GM19035 (cell line): Measurements from ENCODE around the gene NXN.
"Not testable (repeated sequence)": the region's sequence is repeated elsewhere in the genome, so short reads cannot be mapped to it uniquely, and the experiment has no call there.

ENCODE experiments used
- ATAC-seq: cut with Tn5 transposase; IDR thresholded peaks from one replicate; pipeline ENCODE4 v1.9.1; 2021; ENCODE audit not compliant: unreplicated experiment

The NXN gene

DNA sequence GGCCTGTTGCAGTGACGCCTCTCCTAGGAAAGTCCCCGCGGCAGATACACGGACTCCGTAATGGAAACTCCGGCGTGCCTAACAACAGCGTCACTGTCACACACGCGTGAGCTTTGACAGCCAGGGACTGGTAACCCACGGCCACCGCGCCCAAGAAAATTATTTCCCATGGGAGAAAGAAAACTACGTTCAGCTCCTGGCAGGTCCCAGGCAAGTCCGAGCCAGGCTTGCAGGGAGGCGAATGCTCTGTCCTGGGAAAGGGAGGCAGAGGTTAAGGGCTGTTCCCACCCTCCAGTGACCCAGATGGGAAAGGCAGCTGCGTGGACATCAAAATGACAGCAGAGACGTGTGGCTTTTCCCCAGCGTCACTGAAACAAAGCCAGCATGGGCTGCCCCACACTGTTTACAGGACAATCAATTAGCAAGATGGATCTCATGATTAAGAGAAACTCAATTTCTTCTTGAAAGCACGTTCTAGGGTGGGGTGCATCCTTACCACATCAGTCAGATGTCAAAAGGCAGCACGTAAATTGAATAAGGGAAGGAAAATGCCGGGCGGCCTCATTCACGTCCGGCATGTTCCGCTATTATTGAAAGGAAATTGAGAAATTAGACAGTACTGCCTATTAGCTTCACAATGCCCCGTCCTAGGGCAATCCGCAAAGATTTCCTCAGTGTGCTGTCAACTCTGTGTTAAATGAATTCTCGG is 82.5 kb downstream of the NXN start:
- no peak for ATAC-seq

DNA sequence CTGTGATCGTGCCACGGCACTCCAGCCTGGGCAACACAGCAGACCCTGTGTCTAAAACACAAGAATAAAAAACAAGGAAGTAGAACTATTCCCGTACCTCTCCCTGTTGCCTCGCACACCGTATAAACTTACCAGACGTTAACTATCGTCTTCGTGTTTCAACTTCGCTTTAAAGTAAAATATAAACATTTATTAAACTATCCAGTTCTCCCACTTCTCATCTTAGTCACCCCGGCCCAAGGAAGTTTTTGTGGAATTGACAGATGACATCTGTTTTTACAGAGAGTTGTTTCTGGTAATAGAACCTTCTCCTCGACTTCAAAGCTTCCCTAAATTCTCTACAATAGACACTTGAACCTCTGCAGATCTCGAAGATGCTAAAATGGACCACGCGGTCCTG is 83.1 kb downstream of the NXN start:
- no peak for ATAC-seq

DNA sequence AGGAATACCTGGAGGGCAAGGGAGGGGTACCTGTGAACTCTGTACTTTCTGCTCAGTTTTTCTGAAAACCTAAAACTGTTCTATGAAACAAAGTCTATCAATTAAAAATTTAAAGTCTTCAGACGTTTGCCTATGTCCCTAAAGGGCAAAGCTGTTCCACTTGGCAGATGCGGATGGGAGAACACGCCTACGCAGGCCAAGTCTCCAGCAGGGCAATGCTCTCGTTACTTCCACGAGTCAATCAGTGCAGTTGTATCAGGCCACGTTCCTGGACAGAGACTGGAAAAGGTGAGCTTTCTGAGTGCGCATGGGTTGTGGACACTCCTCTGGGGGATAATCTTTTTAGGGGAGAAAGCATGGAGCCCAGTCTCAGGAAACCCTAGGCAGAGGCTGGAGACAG is 86.6 kb downstream of the NXN start:
- no peak for ATAC-seq

DNA sequence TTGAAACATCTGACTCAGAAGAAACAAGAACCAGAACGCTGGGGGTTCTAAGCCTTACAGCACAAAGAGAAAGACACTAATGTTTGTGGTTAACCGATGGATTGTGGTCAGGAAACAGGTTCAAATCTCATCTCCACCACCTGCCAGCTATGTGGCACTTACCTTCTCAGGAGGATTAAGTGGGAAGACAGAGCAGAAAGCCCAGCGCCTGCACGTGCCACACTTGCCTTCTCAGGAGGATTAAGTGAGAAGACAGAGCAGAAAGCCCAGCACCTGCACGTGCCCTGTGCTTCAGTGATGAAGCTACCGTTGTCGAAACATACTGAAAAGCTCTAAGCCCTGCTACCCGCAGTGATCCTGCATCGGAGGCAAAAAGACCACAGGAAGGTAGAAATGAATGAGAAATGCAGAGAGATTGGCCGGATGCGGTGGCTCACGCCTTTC is 90.6 kb downstream of the NXN start:
- no peak for ATAC-seq

DNA sequence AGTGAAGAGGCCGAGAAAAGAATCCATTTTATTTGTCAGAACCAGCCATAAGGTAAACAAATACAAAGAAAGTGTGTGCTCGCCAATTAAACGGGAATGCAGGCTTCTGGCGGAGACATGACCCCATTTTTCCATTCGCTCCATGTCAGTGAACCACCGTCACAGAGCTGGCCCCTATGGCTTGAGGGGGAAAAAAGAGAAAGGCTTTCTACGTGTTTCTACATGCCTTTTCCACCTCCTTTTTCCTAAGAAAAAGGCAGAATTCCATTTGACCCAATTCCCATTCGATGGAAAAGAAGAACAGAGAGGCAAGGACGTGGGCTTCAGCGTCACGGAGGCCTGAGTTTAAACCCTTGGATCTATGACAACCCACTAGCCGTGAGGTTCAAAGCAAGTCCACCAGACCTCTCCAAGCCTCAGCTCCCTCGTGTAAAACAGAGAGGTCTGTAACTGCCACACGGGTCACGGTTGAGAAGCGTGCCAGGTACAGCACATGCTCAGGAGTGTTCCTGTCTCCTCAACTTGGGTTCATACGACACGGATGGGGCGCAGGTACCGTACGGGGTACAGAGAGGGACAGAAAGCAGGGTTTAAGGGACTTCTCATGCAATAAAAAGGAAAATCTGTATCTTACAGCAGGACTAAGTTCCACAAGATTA is 91.9 kb downstream of the NXN start:
- ATAC-seq = no peak

DNA sequence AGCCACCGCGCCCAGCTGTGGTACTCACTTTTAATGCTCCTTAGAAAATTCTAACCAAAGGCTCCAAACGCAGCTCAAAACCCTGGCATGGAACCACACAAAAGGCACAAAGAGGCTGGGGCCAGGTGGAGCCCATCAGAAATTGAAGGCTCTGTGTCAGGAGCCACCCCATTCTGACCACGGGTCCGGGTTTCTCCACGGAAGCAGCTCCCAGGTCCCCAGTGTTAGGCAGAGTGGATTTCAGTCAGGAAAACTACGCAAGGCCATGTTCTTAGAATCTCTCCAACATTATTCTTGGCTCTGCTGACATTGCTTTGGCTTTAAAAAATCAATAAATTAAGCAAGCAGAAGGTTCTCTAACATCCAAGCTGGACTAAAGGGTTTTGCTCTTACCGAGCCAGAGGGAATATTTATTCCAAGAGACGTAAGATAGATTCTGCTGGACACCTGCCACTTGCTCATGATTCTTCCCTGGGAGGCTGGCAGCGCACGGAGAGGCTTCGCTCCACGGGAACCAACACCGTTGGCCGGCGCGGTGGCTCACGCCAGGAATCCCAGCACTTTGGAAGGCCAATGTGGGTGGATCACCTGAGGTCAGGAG is 93.5 kb downstream of the NXN start:
- no peak for ATAC-seq

DNA sequence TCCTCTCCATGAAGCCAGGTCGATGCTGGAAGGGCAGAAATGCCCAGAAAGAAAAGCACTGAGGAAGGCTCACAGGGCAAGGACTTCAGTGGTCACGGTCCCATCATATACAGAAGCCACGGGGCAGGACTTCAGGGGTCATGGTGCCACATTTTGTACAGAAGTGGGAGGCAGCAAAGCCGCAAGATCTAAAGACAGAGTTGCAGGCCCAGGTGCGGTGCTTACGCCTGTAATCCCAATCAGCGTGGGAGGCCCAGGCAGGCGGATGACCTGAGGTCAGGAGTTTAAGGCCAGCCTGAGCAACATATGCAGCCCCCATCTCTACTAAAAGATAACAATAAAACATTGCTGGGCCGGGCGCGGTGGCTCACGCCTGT is 96.0 kb downstream of the NXN start:
- ATAC-seq = no peak

DNA sequence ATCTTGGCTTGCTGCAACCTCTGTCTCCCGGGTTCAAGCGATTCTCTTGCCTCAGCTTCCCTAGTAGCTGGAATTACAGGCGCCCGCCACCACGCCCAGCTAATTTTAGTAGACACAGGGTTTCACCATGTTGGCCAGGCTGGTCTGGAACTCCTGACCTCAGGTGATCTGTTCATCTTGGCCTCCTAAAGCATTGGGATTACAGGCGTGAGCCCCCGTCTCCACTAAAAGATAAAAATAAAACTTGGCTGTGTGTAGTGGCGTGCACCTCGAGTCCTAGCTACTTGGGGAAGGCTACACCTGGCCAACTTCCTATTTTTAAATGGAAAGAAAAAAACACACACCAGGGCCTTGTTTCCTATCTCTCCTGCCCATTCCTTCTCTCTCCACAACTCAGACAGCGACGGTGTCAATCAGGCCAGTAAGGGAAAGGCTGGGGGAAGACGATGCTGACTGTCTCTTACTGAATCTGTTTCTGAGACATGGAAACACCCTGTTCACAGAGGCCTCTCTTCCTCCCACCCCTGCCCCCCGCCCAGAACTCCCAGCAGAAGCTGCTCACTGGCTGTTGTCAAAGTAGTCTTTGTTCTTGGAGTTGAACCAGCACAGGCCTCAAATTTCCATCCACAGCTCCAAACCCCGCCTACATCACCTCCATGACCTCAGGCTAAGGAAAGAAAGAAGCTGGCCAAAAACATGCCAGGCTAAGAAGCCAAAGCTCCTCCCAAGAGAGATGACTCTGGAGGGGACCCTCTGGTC is 96.6 kb downstream of the NXN start:
- ATAC-seq = no peak

DNA sequence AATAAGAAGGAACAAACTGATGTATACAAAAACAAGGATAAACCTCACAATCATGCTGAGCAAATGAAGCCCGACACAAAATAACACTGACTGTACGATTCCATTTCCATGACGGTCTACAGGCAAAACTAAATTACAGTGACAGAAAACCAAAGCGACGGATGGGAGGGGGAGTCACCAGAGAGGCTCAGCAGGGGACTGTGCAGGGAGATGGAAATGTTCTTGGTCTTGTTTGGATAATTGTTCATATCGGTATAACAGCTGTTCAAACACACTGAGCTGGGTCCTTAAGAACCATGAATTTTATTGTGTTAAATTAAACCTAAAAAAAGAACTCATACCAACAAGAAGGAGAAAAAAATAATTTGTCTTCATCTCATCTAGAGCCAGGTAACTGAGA is 97.8 kb downstream of the NXN start:
- ATAC-seq = no peak

DNA sequence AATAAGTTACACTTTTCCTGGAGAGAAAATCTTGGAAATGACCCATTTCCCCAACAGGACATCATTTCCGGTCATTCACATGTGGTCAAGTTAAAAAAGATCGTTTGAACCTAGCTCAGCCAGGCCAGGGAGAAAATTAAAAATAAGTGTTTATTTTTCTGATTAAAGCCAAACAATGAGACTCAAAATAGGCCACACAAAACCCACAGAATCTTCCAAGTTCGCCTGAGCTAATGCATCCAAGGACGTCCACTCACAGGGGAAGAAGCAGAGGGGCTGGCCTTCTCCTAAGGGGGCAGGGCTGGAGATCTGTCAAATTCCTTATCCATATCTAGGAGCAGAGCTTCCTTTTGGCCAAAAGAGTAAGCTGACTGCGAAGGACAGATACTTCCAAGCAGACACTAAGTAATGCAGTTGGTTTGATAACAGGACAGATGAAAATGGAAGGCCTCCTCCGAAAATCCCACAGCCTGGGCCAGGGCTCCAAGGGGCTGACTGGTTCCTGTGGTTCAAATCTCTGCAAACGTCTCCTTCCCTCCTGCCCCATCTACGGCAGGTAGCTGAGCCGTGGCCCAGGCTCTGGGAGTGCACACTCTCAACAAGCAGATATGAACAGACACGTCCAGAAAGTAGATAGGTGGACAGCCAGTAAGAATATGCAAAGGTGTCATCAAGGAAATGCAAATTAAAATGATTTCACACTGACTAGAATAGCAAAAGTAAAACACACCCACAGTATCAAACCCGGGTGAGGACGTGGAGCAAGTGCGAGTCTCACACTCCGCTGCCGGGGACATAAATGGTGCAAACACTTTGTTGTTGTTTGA is 98.9 kb downstream of the NXN start:
- ATAC-seq = no peak

DNA sequence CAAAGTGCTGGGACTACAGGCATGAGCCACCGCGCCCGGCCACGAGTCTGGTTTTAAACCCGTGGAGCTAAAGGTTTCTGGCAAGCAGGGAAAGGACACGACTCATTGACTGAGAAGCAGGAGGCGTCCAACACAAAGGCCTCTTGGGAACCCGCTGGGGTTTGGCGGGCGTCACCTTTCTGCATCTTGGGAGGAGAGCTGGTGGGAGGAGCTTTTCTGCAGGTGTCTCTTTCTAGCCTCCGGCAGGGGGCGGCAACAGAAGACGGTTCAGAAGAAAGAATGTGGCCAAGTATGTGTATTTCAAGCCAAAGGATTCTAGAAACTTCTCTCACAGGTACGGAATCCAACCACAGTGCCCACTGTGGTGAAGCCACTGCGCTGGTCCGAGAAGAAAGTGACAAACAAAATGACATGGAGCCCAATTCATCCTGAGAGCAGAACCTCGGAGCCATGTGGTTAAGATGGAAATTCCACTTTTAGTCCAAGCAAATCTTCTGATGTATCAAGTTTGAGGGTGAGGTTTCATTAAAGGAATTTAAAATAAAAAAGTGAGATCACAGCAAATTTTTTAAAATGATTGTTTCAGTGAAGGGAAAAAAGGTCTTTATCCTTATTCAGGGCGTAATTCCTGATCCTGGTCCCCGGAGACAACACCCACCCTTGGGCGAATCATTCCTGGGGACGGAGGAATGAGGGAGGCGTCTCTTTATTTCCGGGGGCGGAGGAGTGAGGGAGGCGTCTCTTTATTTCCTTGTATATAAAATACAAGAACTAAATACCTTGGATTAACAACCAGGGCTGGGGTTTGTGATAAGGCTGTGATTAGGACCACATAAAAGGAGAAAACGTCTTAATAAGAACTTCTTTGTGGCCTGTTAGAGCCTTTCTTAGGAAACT is 99.8 kb downstream of the NXN start:
- no peak for ATAC-seq

DNA sequence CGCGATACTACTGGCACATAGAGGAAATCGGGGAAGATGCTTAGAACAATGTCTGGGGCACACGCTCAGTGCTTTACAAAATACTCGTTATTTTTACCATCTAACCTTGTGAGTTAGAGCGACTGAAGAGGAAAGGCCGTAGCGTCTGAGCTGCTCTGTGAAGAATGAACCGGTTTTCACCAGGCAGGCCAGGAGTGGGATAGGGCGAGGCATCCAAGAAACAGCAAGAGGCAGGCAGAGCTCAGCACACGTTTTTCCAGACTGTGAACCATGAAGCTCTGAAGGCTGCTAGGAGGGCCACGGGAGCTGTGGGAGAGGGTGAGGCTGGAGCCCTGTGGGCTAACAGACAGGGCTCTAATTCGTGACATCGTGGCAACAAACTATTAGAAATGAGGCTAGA is 101.9 kb downstream of the NXN start:
- no peak for ATAC-seq

DNA sequence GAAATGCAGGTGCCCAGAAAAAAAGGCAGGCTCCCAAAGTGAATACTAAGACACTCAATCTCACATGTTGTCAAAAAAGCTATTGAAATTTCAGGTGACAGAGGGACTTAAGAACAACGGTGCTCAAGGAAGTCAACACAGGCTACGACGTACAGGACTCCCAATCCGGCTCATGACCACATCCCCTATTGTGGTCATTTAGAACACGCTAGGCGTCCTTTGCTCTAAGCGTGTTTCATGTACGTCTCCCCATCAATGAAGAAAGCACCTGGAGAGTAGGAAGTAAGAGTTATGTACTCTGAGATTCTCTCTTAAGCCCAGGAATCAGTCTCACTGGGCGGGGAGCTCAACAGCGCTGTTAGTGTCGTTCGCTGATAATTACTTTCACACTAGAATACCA is 103.3 kb downstream of the NXN start:
- no peak for ATAC-seq

DNA sequence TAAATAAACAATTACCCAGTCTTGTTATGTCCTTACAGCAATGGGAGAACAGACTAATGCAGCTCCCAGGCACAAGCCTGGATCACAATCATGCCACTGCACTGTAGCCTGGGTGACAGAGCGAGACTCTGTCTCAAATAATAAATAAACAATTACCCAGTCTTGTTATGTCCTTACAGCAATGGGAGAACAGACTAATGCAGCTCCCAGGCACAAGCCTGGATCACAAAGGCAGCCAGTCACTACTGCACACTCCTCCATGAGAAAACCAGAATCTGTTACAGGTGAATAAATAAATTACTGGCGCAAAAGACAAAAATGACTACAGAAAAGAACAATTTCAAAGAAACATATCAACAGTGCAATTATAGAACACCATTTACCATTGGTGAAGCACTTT is 105.0 kb downstream of the NXN start:
- not testable (repeated sequence) for ATAC-seq

DNA sequence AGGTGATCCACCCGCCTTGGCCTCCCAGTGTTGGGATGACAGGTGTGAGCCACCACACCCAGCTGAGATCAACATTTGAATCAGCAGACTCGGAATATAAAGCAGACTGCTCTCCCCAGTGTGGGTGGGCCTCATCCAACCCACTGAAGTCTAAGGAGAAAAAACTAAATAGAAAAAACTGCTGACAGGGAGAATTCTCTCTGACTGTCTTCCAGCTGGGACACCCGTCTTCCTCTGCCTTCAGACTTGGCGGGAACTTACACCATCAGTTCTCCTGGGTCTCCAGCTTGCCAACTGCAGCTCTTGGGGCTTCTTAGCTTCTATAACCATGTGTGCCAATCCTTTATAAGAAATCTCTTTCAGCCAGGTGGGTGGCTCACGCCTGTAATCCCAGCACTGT is 106.7 kb downstream of the NXN start:
- ATAC-seq = no peak

DNA sequence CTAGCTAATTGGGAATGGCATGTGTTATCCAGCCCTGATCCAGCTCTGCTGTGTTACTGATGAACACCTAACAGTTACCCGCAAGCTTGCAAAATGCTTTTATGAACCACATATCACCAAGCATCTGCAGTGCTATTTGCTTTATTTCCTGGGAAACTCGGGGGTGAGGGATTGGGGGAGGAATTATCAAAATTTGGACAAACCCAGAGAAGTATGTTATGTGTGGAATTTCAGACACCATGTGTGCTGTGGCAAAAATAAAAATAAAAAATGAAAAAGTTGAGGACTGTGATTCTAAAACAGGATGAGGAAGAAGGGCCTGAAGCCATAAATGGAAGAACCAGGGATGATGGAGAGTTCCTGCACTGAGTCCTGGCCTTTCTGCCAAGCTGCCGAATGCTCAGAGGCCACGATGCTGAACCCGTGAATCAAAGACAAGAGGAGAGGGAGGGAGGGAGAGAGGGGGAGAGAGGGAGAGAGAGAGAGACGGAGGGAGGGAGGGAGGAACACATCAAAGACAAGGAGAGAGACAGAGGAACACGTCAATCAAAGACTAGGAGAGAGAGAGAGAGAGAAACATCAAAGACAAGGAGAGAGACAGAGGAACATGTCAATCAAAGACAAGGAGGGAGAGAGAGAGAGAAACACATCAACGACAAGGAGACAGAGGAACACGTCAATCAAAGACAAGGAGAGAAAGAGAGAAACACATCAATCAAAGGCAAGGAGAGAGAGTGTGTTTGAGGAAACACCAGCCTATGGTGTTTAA is 107.6 kb downstream of the NXN start:
- no peak for ATAC-seq

DNA sequence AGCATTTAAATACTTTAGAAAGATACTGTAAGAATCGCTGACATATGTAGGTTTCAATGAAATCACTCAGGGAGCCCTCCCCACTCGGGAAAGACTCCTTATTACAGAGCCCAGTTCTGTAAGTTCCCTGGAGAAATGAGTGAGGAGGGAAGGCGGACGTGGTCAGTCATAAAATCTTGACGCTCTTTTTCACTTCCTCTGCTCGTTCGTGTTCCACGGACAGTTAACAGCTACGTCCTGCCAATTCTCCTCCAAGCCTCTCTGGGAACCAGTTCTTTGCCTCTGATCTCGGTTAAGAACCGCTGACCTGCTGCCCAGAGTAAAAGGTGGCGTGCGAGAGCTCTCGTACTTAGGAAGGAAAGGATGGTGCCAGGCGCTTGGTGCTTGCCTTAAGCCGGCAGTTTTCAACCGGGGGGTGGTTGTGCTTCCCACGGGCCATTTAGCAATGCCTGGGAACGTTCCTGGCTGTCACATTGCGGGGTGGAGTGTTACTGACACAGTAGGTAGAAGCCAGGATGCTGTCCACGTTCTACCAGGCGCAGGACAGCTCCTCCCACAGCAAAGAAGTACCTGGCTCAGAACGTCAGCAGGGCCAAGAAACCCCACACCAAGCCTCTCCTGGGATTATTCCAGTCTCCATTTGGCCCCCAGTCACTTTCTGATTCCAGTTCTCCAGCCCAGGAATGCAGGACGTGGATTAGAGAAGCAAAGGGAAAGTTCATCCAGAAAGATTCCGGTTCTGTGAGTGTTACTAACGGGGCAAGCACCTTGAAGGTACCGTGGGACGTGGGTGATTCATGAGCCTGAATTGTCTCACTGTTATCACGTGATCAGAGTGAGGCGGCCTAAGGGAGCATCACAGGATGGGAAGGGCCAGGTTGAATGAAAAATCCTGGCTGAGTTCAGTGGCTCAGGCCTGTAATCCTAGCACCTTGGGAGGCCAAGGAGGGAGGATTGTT is 109.7 kb downstream of the NXN start:
- ATAC-seq = no peak

DNA sequence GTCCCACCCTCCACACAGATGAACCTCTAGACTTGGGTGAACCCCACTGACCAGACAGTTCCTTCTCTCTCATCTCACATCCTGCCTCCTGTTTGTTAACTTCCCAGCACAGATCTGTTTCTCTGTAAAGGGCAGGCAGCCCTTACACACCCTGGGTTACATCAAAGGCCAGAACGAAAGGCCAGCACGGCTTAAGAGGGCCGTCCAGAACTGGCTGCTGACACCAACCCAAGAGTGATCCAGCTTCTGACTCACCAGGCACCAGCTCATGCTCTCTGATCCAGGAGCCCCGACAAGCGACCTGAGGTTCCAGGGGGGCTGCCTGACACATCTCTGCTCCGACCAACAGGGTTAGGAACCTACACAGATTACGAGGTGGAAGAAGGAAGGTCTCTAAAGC is 110.5 kb downstream of the NXN start:
- ATAC-seq = no peak
